Activated CD4-positive, alpha-beta T cell treated with anti-CD3 and anti-CD28 coated beads, Interleukin-2, amount 10 ng/mL, durations not matched to agents 24 days and 14 days (primary cell): ENCODE measurements around the gene C17orf78. TPM values are rescaled to one million over a fixed set of nuclear protein-coding genes. Genes with fewer than 3 reads are reported as not detected.
"Not testable (repeated sequence)": the region's sequence is repeated elsewhere in the genome, so short reads cannot be mapped to it uniquely, and the experiment has no call there.

Source experiments
- DNase-seq: peaks from one replicate; pipeline ENCODE4 v3.0.0; 2022
- H3K27ac Mint-ChIP-seq: one replicate; pipeline ENCODE4 v1.8.0; 2022; ENCODE audit warnings: mild to moderate bottlenecking, mixed read lengths
- H3K27me3 Mint-ChIP-seq: one replicate; pipeline ENCODE4 v1.8.0; 2022; ENCODE audit warnings: mixed read lengths
- H3K36me3 Mint-ChIP-seq: one replicate; pipeline ENCODE4 v1.8.0; 2022; ENCODE audit warnings: low read depth, mild to moderate bottlenecking, mixed read lengths
- H3K4me1 Mint-ChIP-seq: one replicate; pipeline ENCODE4 v1.8.0; 2021; ENCODE audit warnings: mixed read lengths
- H3K4me3 Mint-ChIP-seq: one replicate; pipeline ENCODE4 v1.8.0; 2022; ENCODE audit warnings: mild to moderate bottlenecking, moderate library complexity, mixed read lengths
- H3K9me3 Mint-ChIP-seq: one replicate; pipeline ENCODE4 v1.8.0; 2021; ENCODE audit warnings: mixed read lengths
- intact Hi-C: fragments of 100-400 bp; cut with micrococcal nuclease; formaldehyde crosslinking; loops from one replicate; pipeline ENCODE4 v1.15.1; 2023
- total RNA-seq: library from RNA; stranded (reverse); gene quantifications from 2 replicates; pipeline ENCODE4 v1.2.3, GENCODE V29; 2022

C17orf78 gene
- not detected in 2 replicates for total RNA-seq

- Mint-ChIP-seq H3K36me3 (no peaks in the 10 kb centered on the region), H3K27ac (no peak within 1 kb of the TSS), H3K4me3 (no peak within 1 kb of the TSS), H3K4me1 (peaks cover 6% of the 10 kb centered on the region), H3K9me3 (no peaks in the 10 kb centered on the region), H3K27me3 (peaks cover 2% of the 10 kb centered on the region)
- no peak for DNase-seq
- intact Hi-C loops, result no loop called here
Observed at GRCh38 chr17:37375706-37376105, at the start of gene C17orf78. Gene C17orf78, plus strand, starts transcription at chr17:37375985. Its CDS starts 108 bp downstream, at chr17:37376093.

DNA sequence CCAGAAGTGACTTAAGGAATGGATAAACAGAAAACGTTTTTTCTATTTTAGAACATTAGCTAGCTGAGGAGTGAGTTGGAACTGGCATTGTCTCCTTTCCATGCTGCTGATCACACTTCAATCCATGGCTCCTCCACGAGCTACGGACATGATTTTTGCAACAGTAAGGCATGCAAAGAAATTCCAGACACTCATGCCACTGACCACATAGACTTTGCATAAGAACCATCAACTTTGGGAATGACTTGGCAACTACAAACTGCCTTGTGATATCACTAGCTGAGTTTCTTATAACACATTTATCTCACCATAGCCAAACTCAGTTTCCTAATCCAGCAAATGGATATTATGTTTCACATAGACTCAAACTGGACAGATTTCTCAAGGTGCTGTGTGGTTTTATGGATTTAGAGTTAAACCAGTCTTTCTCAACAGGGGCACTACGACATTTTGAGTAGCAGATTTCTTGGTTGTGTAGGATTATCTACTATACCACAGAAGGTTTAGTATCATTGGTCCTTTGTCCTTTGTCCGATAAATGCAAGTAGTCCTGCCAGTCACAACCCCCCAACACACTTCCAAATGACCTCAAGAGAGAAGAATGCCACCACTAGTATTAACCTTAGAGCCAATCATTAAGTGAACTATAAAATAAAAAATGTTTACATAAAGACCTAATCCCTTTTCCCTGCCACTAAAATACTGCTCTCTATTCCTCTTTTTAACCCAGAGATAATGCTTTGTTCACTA is 48.3 kb upstream of the C17orf78 start:
- no peaks in the 10 kb centered on the region for H3K9me3 Mint-ChIP-seq
- no peaks in the 10 kb centered on the region for H3K27me3 Mint-ChIP-seq
- H3K4me1 Mint-ChIP-seq, result no peaks in the 10 kb centered on the region
- DNase-seq, result no peak
- intact Hi-C loops, result no loop called here
- H3K27ac Mint-ChIP-seq, result no peak overlapping the region
- peaks cover 36% of the 10 kb centered on the region for H3K36me3 Mint-ChIP-seq
- no peak overlapping the region for H3K4me3 Mint-ChIP-seq

- H3K4me1 Mint-ChIP-seq, result peaks cover 3% of the 10 kb centered on the region
- H3K27ac Mint-ChIP-seq, result no peak overlapping the region
- peaks cover 27% of the 10 kb centered on the region for H3K36me3 Mint-ChIP-seq
- no peaks in the 10 kb centered on the region for H3K27me3 Mint-ChIP-seq
- H3K9me3 Mint-ChIP-seq, result no peaks in the 10 kb centered on the region
- intact Hi-C loops, result no loop called here
- no peak overlapping the region for H3K4me3 Mint-ChIP-seq
- DNase-seq, result no peak
Observed at GRCh38 chr17:37338847-37339246, 36.9 kb upstream of the C17orf78 start.

DNA sequence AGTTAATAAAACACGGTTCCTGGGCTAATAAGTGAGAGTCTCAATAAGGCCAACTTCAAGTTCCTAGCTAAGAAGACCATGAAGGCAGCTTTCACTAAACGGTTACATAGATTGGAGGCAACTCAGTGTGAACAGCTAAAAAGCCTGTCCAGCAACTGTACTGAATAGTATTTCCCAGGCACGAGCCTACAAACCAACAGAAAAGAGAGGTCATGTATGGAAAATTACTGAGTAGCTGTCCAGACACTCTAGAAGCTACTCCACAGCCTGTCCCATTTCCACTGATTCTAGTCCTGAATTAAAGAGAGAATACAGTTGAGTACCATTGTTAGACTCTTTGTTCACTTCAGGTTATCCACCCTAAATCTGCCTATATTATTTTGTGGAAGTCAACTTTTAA is 36.5 kb upstream of the C17orf78 start:
- no peak overlapping the region for H3K4me3 Mint-ChIP-seq
- intact Hi-C loops, result no loop called here
- H3K4me1 Mint-ChIP-seq, result peaks cover 5% of the 10 kb centered on the region
- H3K9me3 Mint-ChIP-seq, result no peaks in the 10 kb centered on the region
- no peak for DNase-seq
- H3K36me3 Mint-ChIP-seq, result peaks cover 28% of the 10 kb centered on the region
- no peaks in the 10 kb centered on the region for H3K27me3 Mint-ChIP-seq
- peak overlapping the region; percentile 43 for H3K27ac Mint-ChIP-seq

DNA sequence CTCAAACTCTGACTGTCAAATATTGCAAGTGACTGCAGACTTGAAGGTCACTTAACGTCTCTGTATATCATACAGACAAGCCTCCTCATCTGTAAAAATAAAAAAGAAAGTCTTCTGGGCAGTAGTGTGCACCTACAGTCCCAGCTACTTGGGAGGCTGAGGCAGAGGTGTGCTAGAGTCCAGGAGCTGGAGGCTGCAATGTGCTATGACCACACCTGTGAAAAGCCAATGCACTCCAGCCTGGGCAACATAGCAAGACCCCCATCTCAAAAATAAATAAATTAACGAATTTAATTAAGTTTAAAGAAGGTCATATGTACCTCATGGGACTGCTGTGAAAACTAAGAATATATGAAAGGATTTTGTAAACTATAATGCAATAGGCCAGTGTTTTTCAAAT is 35.0 kb upstream of the C17orf78 start:
- no peaks in the 10 kb centered on the region for H3K27me3 Mint-ChIP-seq
- H3K27ac Mint-ChIP-seq, result no peak overlapping the region

GRCh38 chr17:37342589-37342988 is 33.2 kb upstream of the C17orf78 start:
- intact Hi-C loops, result no loop called here
- Mint-ChIP-seq H3K36me3 (peaks cover 45% of the 10 kb centered on the region), H3K27me3 (no peaks in the 10 kb centered on the region), H3K9me3 (no peaks in the 10 kb centered on the region), H3K4me1 (peaks cover 18% of the 10 kb centered on the region), H3K4me3 (no peak overlapping the region), H3K27ac (no peak overlapping the region)
- no peak for DNase-seq

More for the DNA sequence above, 35.0 kb upstream of the C17orf78 start:
- no peaks in the 10 kb centered on the region for H3K9me3 Mint-ChIP-seq
- no peak overlapping the region for H3K4me3 Mint-ChIP-seq
- DNase-seq, result no peak
- peaks cover 37% of the 10 kb centered on the region for H3K36me3 Mint-ChIP-seq
- peaks cover 14% of the 10 kb centered on the region for H3K4me1 Mint-ChIP-seq
- intact Hi-C loops, result no loop called here

DNA sequence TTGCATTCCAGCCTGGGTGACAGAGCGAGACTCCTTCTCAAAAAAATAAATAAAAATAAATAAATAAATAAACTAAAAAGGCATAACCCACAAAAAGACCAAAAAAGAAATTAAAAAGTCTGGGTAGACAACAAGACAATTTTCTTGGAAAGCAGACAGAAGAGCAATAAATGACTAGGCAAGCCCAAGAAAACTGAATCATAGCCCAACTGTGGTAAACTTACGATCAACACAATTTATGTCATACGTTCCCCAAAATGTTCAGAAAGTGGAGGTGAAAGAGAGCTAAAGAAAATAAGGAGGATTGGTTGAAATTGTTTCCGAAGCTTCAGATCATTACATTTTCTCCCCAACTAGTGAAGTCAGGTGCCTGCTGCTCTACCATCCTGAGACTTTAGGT is 31.3 kb upstream of the C17orf78 start:
- Mint-ChIP-seq H3K4me3 (no peak overlapping the region), H3K4me1 (peaks cover 18% of the 10 kb centered on the region), H3K9me3 (no peaks in the 10 kb centered on the region), H3K27me3 (no peaks in the 10 kb centered on the region), H3K27ac (peak overlapping the region; percentile 53), H3K36me3 (peaks cover 35% of the 10 kb centered on the region)
- DNase-seq, result no peak
- intact Hi-C loops, result no loop called here

DNA sequence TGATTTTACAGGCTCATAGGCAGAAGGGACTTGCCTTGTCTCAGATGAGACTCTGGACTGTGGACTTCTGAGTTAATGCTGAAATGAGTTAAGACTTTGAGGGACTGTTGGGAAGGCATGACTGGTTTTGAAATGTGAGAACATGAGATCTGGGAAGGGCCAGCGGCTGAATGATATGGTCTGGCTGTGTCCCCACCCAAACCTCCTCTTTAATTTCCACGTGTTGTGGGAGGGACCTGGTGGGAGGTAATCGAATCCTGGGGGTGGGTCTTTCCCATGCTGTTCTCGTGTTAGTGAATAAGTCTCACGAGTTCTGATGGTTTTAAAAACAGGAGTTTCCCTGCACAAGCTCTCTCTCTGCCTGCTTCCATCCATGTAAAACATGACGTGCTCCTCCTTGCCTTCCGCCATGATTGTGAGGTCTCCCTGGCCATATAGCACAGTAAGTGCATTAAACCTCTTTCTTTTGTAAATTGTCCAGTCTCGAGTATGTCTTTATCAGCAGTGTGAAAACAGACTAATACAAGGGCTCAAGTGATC is 28.9 kb upstream of the C17orf78 start:
- H3K9me3 Mint-ChIP-seq, result not testable (repeated sequence)

GRCh38 chr17:37356796-37357569 is 18.8 kb upstream of the C17orf78 start:
- H3K9me3 Mint-ChIP-seq, H3K27ac Mint-ChIP-seq, H3K27me3 Mint-ChIP-seq, DNase-seq: not testable (repeated sequence)
- peak overlapping the region; percentile 97 for H3K4me3 Mint-ChIP-seq
- intact Hi-C loops, result loop anchor here (5.0 kb wide), 1 partner anchor 410 kb away; the partner anchor contains the start of gene AATF
- H3K36me3 Mint-ChIP-seq, result peaks cover 18% of the 10 kb centered on the region
- peaks cover 25% of the 10 kb centered on the region for H3K4me1 Mint-ChIP-seq

More for the DNA sequence above, 28.9 kb upstream of the C17orf78 start:
- H3K4me3 Mint-ChIP-seq, intact Hi-C loops, H3K27me3 Mint-ChIP-seq, DNase-seq, H3K27ac Mint-ChIP-seq: not testable (repeated sequence)
- peaks cover 30% of the 10 kb centered on the region for H3K36me3 Mint-ChIP-seq
- H3K4me1 Mint-ChIP-seq, result peaks cover 18% of the 10 kb centered on the region

DNA sequence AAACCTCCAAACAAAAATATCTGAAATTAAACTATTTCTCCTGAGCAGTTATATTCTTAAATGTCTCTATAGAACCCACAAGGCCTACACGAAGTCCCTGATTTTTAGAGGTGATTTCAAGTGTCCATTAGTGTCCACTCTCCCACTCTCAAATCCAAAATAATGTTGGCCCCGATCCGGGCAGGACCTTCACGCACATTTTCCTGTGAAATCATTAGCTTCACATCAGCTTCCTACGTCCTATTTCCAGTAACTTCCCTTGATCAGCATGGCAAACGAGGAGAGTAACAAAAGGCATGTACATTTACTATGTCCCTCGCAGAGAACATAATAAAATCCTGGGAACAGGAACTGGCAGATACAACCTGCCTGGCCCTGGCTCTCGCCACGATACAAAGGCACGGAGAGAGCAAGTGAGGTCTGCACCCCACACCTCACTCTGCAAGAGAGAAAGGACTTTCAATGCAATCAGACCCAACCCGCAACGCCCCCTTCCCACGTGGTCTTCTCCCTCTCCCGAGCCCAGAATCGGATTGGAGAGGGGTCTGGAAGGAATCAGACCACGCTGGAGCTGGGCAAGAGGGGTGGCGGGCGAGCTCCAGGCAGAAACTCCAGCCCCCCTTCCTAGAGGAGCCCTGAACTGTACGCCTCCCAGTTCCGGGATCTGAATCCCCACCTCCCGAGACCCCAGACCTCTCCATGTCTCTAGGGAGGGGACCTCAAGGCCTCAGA is 17.5 kb upstream of the C17orf78 start:
- H3K4me3 Mint-ChIP-seq, result peak overlapping the region; percentile 97

DNA sequence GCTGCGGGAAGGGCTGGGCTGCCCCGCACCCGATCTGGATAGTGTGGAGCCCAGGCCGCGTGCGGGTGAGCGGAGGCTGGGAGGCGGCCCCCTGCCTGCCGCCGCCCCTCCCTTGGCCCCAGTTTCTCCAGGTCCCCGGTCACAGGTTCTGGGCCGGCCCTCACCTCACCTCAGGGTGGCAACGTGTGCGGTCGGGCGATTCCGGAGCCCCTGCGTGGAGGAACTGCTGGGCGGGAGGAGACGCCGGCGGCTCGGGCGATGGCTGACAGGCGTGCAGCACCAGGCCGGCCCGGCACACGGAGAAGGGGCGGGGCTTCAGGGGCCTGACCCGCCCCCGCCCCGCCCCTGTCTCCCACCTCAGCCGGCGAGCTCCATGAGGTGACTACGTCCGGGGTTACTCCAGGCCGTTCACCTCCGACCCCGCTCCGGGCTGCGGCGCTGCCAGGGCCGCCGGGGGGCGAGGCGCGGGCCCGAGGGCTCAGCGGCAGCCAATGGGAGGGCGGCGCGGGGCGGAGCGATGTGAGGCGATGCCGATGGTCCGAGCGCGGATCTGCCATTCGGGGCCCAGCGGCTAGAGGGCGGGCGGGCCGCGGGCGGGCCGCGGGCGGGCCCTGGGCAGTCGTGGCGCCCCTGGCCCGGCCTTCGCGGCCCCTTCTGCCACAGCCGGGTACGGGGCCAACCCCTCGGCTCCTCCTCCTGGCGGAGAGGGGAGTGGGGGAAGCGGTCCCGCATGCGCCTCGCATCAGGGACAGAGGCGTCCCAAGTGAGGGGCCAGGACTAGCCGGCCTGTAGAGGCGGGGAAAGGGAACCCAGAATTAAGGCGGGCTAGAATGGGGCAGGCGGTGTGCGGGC is 16.7 kb upstream of the C17orf78 start:
- peaks cover 11% of the 10 kb centered on the region for H3K36me3 Mint-ChIP-seq
- intact Hi-C loops, result loop anchor here (1.0 to 5.0 kb wide), 2 partner anchors 48 to 412 kb away; partner anchors contain the start of gene AATF
- H3K4me1 Mint-ChIP-seq, result peaks cover 25% of the 10 kb centered on the region
- H3K4me3 Mint-ChIP-seq, result peak overlapping the region; percentile 97
- H3K27me3 Mint-ChIP-seq, result no peaks in the 10 kb centered on the region
- no peaks in the 10 kb centered on the region for H3K9me3 Mint-ChIP-seq
- DNase-seq, result peak; percentile 97
- peak overlapping the region; percentile 93 for H3K27ac Mint-ChIP-seq

More for the DNA sequence above, 17.5 kb upstream of the C17orf78 start:
- Mint-ChIP-seq H3K27ac (peak overlapping the region; percentile 93), H3K4me1 (peaks cover 25% of the 10 kb centered on the region), H3K9me3 (no peaks in the 10 kb centered on the region), H3K27me3 (no peaks in the 10 kb centered on the region), H3K36me3 (peaks cover 13% of the 10 kb centered on the region)
- intact Hi-C loops, result loop anchor here (5.0 kb wide), 1 partner anchor 411 kb away; the partner anchor contains the start of gene AATF
- DNase-seq, result peak; percentile 82

GRCh38 chr17:37359682-37360188 is 16.1 kb upstream of the C17orf78 start:
- no peak for DNase-seq
- Mint-ChIP-seq H3K4me1 (peaks cover 25% of the 10 kb centered on the region), H3K27ac (peak overlapping the region; percentile 75), H3K27me3 (no peaks in the 10 kb centered on the region), H3K9me3 (no peaks in the 10 kb centered on the region), H3K36me3 (peaks cover 6% of the 10 kb centered on the region), H3K4me3 (peak overlapping the region; percentile 65)
- intact Hi-C loops, result loop anchor here (1.0 to 10.0 kb wide), 3 partner anchors 48 to 755 kb away; partner anchors contain the start of genes AATF and MRM1
